HG02938 (cell line): Measurements from ENCODE around the gene NCLN.

ENCODE experiments used
- ATAC-seq: cut with Tn5 transposase; IDR thresholded peaks from one replicate; pipeline ENCODE4 v1.9.1; 2021; ENCODE audit warnings: mild to moderate bottlenecking, moderate library complexity; ENCODE audit not compliant: unreplicated experiment

NCLN gene

GRCh38 chr19:3253270-3253669 is 67.5 kb downstream of the NCLN start:
- no peak for ATAC-seq

GRCh38 chr19:3254520-3254919 is 68.8 kb downstream of the NCLN start:
- no peak for ATAC-seq

DNA sequence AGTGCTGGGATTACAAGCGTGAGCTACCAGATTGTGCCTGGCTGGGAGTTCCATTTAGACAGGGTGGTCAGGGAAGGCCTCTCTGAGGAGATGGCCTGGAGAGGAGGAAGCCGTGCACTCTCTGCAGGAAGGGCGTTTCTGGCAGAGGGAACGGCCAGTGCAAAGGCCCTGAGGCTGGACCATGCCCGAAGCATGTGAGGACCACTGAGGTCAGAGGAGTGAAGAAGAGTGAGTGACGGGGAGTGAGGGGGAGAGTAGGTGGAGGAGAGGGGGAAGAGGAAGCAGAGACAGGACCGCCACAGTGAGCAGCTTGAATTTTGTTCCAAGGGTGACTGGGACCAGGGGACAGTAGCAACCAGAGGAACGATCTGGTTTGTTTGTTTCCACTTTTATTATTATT is 71.3 kb downstream of the NCLN start:
- ATAC-seq = no peak
